GM21737 (cell line): ENCODE results near the gene SUGP2.

ENCODE experiments used
- ATAC-seq: cut with Tn5 transposase; IDR thresholded peaks from one replicate; pipeline ENCODE4 v1.9.1; 2021; ENCODE audit warnings: mild to moderate bottlenecking, moderate library complexity; ENCODE audit not compliant: unreplicated experiment

Gene SUGP2

DNA sequence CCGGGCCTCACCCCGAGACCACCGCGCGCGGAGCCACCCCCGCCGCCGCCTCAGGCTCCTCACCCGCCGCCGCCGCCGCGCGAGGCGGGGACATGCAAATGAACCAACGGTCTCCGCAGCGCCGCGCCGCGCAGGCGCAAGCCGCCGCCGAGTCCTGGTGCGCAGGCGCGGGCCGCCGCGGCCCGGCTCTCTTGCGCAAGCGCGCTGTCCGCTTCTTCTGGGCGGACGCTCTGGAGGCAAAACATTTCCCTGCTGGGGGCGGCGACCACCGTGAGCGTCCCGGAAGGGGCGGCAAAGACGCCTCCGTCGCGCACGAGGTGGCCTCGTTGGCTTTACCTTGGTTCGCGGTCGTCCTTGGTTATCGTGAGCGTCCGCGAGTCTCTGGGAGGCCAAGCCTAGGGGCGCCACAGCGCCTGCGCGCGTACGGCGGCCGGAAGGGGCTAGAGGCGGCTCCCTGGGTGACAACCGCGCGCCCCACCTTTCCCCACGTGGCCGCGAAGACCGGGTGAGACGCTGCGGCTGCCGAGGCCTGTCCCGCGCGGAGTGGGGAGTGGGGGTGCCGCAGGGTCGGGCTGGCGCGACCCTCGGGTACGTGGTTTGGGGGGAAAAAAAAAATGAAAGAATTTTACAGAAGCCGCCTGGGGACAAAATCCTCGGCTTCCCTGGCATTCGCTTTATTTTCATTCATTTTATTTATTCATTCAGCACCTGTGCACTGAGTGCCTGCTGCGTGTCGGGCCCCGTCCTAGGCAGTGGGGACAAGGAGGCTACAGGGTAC is at the start of gene SUGP2, which contains the start of gene ARMC6:
Gene SUGP2 (minus strand): TSS at position 92 of the 778 bp plus-strand sequence. CDS start 2,446 bp downstream, outside the sequence.
Gene ARMC6 (plus strand): TSS at position 178 of the 778 bp plus-strand sequence. CDS start 607 bp downstream, outside the sequence.
- ATAC-seq: peak; percentile 59

DNA sequence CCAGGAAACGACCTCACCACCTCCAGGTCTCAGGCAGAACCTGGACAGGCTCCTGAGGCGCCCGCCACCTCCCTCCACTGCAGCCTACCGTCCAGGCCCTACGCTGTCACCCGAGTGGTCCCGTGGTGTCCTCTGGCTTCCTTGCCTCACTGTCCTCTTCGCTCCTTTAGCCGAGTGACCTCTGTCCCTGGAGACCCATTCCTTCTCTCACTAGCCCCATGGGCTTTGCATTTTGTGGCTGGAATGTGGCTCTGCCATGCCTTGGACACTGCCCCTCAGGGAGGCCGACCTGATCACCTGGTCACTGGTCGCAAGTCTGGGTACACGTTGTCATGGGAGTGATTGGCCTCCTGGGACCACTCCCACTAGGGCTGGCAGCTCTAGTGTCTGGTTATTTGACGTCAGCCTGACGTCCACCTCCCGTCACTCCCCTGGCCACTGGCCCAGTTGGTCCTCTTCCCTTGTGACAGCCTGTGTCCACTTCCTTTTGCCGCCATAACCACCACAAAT is 48.4 kb upstream of the SUGP2 start:
- no peak for ATAC-seq

DNA sequence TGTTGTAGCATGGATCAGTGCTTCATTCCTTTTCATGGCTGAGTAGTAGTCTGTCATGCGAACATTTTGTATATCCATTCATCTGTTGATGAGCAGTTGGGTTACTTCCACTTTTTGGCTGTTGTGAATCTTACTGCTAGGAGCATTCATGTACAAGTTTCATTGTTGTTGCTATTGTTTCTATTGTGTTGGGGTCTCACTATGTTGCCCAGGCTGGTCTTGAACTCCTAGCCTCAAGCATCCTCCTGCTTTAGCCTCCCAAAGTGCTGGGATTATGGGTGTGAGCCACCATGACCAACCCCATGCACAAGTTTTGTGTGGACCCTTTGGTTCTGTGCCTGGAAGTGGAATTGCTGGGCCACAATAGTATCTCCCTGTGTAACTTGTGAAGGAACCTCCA is 46.3 kb upstream of the SUGP2 start:
- no peak for ATAC-seq

DNA sequence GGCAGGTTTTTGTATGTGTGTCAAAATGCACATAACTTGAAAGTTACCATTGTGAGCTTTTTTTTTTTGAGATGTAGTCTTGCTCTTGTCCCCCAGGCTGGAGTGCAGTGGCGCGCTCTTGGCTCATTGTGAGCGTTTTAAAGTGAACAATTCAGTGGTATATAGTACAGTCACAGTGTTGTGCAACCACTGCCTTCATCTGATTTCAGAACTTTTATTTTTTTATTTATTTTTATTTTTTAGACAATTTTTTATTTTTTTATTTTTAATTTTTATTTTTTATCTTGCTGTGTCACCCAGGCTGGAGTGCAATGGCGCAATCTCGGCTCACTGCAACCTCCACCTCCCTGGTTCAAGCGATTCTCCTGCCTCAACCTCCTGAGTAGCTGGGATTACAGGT is 45.5 kb upstream of the SUGP2 start:
- no peak for ATAC-seq

DNA sequence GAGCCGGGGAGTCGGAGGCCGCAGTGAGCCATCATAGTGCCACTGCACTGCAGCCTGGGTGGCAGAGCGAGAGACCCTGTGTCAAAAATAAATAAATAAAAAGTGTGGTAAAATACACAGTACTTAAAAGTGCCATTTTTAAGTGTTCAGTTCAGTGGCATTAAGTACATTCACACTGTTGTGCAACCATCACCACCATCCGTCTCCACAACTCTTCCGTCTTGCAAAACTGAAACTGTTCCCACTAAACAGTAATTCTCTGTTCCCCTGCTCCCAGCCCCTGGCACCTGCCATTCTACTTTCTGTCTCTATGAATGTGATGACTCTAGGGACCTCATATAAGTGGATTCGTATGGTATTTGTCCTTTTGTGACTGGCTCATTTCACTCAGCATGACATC is 43.8 kb upstream of the SUGP2 start:
- ATAC-seq: no peak

DNA sequence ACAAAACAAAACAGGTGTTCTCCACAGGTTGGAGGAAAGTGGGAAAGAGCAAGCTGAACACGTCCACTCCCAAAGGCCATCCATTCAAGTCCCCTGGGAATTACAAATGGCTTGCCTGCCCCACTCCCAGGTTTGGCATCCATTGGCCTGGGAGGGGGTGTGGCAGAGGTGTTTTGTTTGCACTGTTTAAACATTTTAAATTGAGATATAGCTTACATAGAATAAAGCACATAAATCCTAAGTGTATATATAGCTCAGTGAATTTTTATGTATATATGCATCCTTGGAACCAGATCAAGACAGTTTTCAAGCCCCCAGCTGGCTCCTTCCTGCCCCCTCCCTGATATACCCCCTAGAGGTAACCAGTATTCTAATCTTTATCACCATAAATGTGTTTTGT is 43.2 kb upstream of the SUGP2 start:
- no peak for ATAC-seq

DNA sequence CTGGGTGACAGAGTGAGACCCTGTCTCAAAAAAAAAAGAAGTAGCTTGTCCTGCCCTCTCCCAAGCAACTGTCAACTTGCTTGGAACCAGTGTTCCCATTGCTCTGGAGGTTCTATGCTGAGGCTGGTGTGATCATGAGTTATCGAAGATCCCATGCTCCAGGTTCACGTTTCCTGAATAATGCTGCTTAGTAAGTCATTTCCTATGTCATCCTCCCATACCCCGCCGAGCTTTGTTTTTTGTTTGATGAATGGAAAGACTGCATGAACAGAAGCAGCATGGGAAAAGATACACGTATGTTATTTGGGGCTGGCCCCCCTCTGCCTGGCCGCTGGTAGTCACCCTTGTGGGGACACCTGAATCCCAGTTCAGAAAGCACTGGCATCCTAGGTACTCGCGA is 41.8 kb upstream of the SUGP2 start:
- no peak for ATAC-seq

DNA sequence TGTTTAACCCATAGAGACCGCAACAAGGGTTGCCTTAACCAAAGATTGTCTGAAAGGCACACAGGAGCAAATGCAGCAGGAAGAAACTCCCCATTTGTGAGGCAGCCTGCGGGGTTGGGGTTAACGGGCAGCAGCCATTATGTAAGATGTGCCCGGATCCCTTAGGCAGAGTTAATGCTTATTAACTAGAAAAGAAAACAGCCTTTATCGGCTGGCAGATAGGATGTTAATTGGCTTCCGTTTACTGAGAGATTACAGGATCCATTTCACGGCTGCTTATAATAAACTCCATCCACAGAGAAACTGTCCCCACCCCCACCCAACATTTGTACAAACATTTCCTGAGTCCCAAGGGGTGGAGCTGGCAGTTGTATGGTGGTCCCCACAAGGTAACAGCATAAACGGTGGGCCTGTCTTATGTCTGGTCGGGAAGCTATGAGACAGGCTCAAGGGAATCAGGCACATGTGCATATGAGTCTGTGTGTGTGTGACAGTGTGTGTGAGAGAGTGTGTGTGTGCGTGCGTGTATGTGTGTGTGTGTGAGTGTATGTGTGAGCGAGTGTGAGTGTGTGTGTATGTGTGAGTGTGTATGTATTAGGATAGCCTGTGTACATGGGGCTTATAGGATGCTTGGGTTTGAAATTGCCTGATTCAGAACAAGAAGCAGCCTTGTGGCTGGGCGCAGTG is 41.0 kb upstream of the SUGP2 start:
- no peak for ATAC-seq

DNA sequence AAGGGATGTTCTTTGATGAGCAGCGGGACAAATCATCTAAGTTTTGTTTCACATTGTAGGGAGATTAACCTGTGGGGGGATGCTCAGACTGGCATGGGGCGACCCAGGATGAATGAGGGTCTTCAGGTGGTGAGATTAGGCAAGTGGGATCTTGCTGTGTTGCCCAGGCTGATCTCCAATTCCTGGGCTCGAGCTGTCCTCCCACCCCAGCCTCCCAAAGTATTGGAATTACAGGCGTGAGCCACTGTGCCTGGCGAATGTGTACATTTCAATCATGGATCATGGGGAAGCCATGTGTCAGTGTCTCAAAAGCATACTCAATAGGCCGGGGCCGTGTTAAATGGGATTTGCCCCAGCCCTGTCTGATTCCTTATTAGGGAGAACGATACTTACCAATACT is 38.6 kb upstream of the SUGP2 start:
- ATAC-seq: no peak

DNA sequence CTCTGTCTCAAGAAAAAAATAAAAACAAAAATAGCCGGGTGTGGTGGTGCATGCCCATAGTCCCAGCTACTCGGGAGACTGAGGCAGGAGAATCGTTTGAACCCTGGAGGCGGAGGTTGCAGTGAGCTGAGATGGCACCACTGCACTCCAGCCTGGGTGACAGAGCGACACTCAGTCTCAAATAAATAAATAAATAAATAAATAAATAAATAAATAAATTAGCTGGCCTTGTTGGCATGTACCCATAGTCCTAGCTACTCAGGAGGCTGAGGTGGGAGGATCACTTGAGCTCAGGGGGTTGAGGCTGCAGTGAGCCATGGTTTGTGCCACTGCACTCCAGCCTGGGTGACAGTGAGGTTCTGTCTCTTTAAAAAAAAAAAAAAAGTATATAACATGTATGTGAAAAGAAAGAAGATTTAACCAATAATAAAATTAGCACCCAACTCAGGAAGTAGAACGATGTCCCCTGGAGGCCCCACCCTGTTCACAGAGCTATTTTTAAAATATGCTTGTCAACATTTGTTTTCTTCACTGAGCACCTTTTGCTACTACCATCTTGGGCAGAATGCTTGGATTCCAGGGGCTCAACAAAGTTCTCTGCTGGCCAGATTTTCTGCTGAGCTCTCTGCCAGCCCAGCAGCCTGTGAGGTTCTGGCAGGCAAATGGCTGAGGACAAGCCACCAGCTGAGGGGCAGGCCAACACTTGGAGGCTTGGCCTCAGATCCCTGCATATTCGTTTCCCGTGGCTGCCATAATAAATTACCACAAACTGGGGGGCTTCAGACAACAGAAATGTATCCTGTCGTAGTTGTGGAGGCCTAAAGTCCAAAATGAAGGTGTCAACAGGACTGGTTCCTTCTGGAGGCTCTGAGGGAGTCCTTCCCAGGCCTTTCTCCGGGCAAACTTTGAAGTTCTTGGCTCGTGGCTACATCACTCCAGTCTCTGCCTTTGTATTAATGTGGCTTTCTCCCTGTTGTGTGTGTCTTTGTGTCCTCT is 35.6 kb upstream of the SUGP2 start:
- no peak for ATAC-seq

DNA sequence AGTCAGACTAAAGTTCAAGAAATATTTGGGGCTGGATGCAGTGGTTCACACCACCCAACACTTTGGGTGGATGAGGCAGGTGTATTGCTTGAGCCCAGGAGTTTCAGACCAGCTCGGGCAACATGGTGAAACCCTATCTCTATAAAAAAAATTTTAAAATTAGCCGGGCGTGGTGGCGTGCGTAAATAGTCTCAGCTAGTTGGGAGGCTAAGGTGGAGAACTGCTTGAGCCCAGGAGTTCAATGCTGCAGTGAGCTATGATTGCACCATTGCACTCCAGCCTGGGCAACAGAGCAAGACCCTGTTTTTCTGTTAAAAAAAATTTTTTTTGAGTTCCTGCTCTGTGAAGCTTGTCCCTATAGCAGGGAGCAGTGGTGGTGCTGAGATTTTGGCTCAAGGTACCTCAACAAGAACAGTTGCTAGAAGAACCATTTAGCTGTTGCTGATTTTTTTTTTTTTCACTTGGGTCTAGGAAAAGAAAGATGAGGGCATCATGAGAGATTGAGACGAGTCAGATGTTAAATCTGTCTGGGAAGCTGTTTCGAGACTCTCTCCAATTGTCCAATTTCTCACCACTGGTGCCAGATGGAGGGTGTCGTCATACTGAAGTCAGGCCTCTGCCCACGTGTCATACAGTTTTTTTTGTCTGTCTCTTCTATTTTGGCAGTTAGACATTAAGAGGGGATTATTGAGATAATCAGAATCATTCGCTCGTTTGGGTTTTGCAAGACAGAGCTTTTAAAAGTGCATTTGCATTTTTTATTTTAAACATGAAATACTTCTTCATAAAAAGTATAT is 34.2 kb upstream of the SUGP2 start:
- no peak for ATAC-seq

DNA sequence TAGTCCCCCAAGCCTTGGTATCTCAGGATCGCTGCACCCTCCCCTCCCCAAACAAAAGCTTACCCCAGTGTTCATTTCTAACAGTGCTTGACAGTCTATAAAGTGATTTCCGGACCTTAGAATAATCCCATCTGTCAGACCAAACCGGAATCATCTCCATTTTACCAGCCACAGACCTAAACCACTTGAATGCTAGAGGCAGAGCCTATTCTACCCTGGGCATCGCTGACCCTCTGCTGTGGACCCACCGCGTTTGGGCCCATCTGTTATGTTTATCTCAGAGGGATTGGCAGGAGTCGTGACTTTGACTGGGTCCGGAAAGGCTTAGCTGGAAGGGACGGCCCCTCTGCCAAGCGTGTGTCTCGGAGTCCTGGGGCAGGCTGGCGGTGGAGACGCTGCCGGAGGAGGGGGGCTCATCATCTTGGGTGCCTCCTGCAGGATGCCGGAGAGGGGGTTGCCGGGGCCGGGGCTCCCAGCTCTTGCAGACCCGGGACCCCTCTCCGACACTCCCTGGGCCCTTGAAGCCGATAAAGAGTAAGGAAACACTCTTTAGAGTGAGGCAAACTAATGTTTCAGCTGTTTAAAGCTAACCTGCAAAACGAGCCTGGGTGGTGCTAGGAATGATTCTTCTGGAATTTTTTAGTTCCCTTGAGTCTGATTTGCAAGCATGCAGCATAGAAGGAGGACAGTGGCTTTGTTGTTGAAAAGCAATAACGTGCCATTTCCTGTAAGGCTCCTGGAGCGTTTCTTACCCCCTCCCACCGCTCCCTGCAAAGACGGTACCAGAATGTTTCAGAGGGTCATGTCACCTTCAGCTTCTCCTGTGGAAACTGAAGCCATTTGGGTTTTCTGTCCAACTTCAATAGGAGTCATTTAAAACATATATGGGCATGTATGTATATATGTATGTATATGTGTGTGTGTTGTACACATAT is 31.8 kb upstream of the SUGP2 start:
- ATAC-seq: no peak

DNA sequence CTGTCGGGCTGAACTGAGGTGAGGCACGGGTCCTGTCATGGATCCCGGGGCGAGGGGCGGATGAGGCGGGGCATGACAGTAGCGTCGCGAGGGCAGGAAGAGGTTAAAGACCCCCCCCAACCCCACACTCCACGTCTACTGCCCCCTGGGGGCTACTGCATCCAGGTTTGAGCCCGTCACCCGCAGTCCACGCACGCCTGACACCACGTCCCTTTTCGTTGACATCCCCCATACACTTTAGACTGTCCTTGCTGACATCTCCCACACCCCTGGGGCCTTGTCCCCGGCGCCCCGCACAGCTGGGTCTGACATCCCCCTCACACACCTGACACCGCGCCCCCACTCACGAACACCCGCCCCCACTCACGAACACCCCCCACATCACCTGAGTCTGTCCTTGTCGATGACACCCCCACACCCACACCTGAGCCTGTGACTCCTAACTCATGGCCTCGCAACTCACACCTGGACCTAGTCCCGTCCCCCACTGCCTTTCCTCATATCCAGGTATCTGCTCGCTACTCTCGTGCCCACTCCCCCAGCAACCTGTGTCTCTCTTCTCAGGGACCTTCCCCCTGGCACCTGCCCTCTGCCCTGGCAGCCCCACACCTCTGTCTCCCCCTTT is 30.9 kb upstream of the SUGP2 start:
- ATAC-seq: no peak

DNA sequence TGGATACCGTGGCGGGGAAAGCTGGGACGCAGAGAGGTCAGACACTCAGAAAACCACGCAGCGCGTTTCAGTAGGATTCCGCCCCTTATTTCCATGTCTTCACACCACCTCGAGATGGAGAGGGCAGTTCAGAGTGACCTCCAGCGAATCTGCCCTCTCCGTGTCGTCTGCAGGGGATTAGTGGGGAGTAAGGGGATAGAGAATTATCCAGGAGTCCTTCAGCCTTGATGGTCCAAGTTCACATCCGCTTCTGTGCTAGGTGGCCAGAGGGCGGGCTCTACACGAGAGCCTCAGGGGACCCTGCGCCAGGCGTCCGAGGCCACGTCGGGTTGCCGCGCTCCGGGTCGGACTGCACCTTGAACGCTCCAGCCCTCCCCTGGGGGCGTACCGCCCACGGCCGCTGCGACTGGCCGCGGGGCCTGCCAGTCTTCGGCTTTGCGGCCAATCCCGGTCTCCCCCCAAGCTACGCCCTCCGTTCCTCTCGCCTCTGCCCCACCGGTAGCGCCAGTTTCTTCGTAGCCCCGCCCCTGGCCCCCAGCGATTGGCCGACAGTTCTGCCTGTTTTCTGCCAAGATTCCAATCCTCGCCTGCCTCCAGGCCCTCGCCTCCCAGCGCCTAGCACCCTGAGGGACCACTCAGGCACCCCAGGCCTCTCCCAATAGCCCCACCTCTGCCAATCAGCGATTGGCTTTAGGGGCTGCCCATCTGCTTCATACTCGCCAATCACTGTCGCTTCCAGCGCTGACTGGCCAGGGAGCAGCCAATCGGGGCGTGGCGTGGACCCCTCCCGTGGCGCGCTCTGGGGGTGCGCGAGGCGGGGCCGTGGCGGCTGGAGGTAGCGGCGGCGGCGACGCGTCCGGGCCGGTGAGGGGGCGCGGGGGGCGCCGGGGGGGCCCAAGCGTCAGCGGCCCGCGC is 30.1 kb upstream of the SUGP2 start, which contains the start of gene SLC25A42:
Gene SLC25A42 (plus strand): TSS at position 812 of the 915 bp plus-strand sequence. CDS start 32,131 bp downstream, outside the sequence.
- ATAC-seq: peak; percentile 87

DNA sequence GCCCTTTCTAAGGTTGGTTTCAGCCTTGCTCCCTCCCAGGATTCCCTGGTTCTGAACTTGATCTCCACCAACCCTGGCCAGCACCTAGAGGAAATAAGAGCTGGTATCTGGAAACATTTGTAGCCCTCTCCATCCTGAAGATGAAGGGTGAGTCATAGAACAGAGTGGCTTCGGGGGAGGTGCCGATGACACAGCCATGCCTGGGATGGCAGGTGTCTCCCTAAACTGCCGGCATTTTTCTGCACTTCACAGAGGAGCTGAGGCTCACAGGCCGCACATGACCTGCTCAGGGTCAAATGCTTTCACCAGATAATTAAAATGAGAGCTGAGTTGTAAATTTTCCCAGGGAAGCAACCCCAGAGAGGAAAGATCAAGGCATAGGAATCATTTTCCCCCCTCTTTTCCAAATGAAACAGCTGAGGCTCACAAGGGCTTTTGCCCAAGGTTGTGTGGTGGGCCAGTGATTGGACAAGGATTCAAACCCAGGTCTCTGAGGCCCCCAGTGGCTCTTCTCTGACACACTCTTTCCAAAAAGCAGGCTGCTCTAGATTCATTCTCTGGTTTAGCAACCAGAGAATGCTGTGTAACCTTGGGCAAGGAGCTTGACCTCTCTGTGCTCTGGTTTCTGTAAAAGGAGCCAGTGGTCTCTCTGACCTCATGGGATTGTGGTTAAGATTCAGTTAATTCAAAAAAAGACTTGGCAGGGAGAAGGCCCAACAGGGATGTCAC is 29.3 kb upstream of the SUGP2 start:
- no peak for ATAC-seq

DNA sequence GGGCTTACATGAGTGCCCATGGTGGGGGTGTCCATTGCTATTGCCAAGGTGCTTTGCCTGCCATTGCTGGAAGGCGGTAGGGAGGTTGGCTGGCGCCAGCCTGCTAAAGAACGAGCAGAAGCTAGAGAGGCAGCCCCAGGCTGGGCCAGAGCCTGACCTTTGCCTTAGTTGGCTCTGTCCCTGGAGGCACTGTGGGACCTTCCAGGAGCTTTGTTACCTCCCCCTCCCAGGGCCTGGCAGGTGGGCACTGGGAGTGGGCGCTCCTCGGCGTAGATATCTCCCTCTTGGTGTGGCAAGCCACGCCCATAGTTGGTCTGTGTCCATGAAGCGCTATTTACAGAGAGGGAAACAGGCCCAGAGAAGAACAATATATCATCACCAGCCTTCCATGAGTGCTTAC is 28.2 kb upstream of the SUGP2 start:
- ATAC-seq: no peak
